T-cell (primary cell): ENCODE data around the gene WDR6. TPM values are rescaled to one million over a fixed set of nuclear protein-coding genes. Genes with fewer than 3 reads are reported as not detected.

Experiments used
- ATAC-seq, 4 experiments: fragments of 200-7000 bp in 3 of 4; fragments of 150-1000 bp in 1 of 4; cut with Tn5 transposase; replicated peaks in 1 of 4; 1 replicate in 3 of 4; 2 replicates in 1 of 4; pipeline ENCODE4 v1.10.0; 2021; ENCODE audit warnings: moderate library complexity in 3 of 4, mild to moderate bottlenecking in 2 of 4, moderate number of reproducible peaks in 1 of 4
- CTCF ChIA-PET, 2 donors: fragments of 300-600 bp; sonication (Branson Sonifier 250); formaldehyde crosslinking; loops; one replicate each; lab custom pipeline; 2022; ENCODE audit warnings: antibody characterized with exemption in 2 of 2; lab: Charles Lee
- POLR2A ChIA-PET, 2 donors: fragments of 300-600 bp; sonication (Branson Sonifier 250); formaldehyde crosslinking; loops; one replicate each; lab custom pipeline; 2022; ENCODE audit warnings: antibody characterized with exemption in 2 of 2; lab: Charles Lee
- DNase-seq, 35 experiments: peaks; one replicate each; pipeline versions ENCODE4 v3.0.0 to v3.0.0-alpha.2; 2013 to 2023
- H3K27ac ChIP-seq: one replicate; pipeline ENCODE4 v1.5.1; 2013; ENCODE audit warnings: low read length
- H3K27me3 ChIP-seq, 2 experiments: replicated peaks in 1 of 2; 1 replicate in 1 of 2; 2 replicates in 1 of 2; pipeline versions ENCODE4 v1.6.1 to v1.7.0; 2013; ENCODE audit warnings: low read length in 1 of 2, mixed read lengths in 1 of 2; ENCODE audit not compliant: control insufficient read depth in 2 of 2, insufficient read depth in 2 of 2; ENCODE audit errors: extremely low read depth in 1 of 2
- H3K36me3 ChIP-seq, 2 donors: 1 replicate in 1 of 2; 2 replicates in 1 of 2; pipeline versions ENCODE4 v1.6.1 to v1.7.0; 2013; ENCODE audit warnings: low read length in 1 of 2; ENCODE audit not compliant: control insufficient read depth in 2 of 2, insufficient read depth in 1 of 2; ENCODE audit errors: extremely low read depth in 1 of 2
- H3K4me1 ChIP-seq, 2 experiments: 1 replicate in 1 of 2; 2 replicates in 1 of 2; pipeline versions ENCODE4 v1.6.1 to v1.7.0; 2013; ENCODE audit warnings: low read length in 2 of 2, mixed read lengths in 1 of 2; ENCODE audit not compliant: insufficient read depth in 2 of 2, control insufficient read depth in 1 of 2; ENCODE audit errors: extremely low read depth in 1 of 2
- H3K4me3 ChIP-seq, 2 donors: 1 replicate in 1 of 2; 2 replicates in 1 of 2; pipeline versions ENCODE4 v1.5.1 to v1.7.0; 2013; ENCODE audit warnings: mild to moderate bottlenecking in 2 of 2, low read length in 1 of 2, moderate library complexity in 1 of 2; ENCODE audit not compliant: control insufficient read depth in 1 of 2; ENCODE audit errors: extremely low read depth in 1 of 2
- H3K9me3 ChIP-seq: 2 replicates; pipeline ENCODE4 v1.7.0; 2013
- H3K27ac Mint-ChIP-seq, 2 donors: one replicate each; pipeline ENCODE4 v1.8.0; 2020 to 2021; ENCODE audit warnings: mild to moderate bottlenecking in 2 of 2, mixed read lengths in 2 of 2
- H3K27me3 Mint-ChIP-seq, 2 donors: one replicate each; pipeline ENCODE4 v1.8.0; 2021 to 2022; ENCODE audit warnings: mixed read lengths in 2 of 2
- H3K36me3 Mint-ChIP-seq: one replicate; pipeline ENCODE4 v1.8.0; 2021; ENCODE audit warnings: mixed read lengths
- H3K4me1 Mint-ChIP-seq, 3 donors: one replicate each; pipeline ENCODE4 v1.8.0; 2020 to 2022; ENCODE audit warnings: mixed read lengths in 3 of 3, mild to moderate bottlenecking in 1 of 3
- H3K4me3 Mint-ChIP-seq, 3 donors: one replicate each; pipeline ENCODE4 v1.8.0; 2020 to 2022; ENCODE audit warnings: mild to moderate bottlenecking in 3 of 3, mixed read lengths in 3 of 3, moderate library complexity in 3 of 3
- H3K9me3 Mint-ChIP-seq, 3 donors: one replicate each; pipeline ENCODE4 v1.8.0; 2020 to 2022; ENCODE audit warnings: mixed read lengths in 3 of 3
- WGBS: methylation state at CpG from one replicate; pipeline ENCODE4 v1.1.5; 2013; ENCODE audit warnings: missing lambda C conversion rate; ENCODE audit not compliant: insufficient coverage; 5-methylcytosine and 5-hydroxymethylcytosine counted together
- total RNA-seq, 35 experiments: library from RNA in 6 of 35; stranded (reverse) in 6 of 35; fragments of 120-200 nt in 1 of 35; gene quantifications; one replicate each; pipeline versions ENCODE4 v1.2.1 to v1.2.4 and lab custom pipeline; 2013 to 2026

Gene WDR6, protein sequence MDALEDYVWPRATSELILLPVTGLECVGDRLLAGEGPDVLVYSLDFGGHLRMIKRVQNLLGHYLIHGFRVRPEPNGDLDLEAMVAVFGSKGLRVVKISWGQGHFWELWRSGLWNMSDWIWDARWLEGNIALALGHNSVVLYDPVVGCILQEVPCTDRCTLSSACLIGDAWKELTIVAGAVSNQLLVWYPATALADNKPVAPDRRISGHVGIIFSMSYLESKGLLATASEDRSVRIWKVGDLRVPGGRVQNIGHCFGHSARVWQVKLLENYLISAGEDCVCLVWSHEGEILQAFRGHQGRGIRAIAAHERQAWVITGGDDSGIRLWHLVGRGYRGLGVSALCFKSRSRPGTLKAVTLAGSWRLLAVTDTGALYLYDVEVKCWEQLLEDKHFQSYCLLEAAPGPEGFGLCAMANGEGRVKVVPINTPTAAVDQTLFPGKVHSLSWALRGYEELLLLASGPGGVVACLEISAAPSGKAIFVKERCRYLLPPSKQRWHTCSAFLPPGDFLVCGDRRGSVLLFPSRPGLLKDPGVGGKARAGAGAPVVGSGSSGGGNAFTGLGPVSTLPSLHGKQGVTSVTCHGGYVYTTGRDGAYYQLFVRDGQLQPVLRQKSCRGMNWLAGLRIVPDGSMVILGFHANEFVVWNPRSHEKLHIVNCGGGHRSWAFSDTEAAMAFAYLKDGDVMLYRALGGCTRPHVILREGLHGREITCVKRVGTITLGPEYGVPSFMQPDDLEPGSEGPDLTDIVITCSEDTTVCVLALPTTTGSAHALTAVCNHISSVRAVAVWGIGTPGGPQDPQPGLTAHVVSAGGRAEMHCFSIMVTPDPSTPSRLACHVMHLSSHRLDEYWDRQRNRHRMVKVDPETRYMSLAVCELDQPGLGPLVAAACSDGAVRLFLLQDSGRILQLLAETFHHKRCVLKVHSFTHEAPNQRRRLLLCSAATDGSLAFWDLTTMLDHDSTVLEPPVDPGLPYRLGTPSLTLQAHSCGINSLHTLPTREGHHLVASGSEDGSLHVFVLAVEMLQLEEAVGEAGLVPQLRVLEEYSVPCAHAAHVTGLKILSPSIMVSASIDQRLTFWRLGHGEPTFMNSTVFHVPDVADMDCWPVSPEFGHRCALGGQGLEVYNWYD
- total RNA-seq = 100 to 1,000 TPM; 204 to 300 (median 293) TPM
- total RNA-seq (2013) = 104 TPM
- 162 to 350 (median 287) reads per million in 29 experiments for total RNA-seq (lab: John Stamatoyannopoulos, UW)

- Mint-ChIP-seq H3K36me3 (peaks cover 8% of the 10 kb centered on the region), H3K4me3 (peak within 1 kb of the TSS; percentile 93 to 100 (median 99)), H3K4me1 (peaks cover 29 to 40% (median 35%) of the 10 kb centered on the region in 3 donors), H3K27me3 (no peaks in the 10 kb centered on the region), H3K27ac (peak within 1 kb of the TSS; percentile 100), H3K9me3 (no peaks in the 10 kb centered on the region)
- Histone ChIP-seq H3K27me3 (no peaks in the 10 kb centered on the region), H3K27ac (peak within 1 kb of the TSS; percentile 95), H3K4me3 (peak within 1 kb of the TSS; percentile 72 to 96), H3K4me1 (peaks cover 0 to 27% of the 10 kb centered on the region in 2 experiments), H3K36me3 (peaks cover 4 to 10% of the 10 kb centered on the region in 2 donors), H3K9me3 (no peaks in the 10 kb centered on the region)
- CTCF ChIA-PET = interaction anchor here (0.6 to 3.2 kb wide), 21 partner anchors 8 to 463 kb away, joined by 3 to 64 read pairs (median 5); partner anchors contain the start of genes ARIH2 (in 1 of the 2), DAG1 (in 1 of the 2), DALRD3 (in 1 of the 2) and IMPDH2 (in 1 of the 2)
- POLR2A ChIA-PET = interaction anchor here (0.5 to 1.5 kb wide), 17 partner anchors 10 to 665 kb away, joined by 3 to 16 read pairs (median 4); partner anchors contain the start of genes DALRD3 (in 1 of the 2), NDUFAF3 (in 1 of the 2) and QRICH1 (in 1 of the 2)
- DNase-seq (peak; percentile 89 to 99 (median 96)), ATAC-seq (peak; percentile 90 to 92 (median 91))
- under 1% methylated on average over 48 of the region's 65 CpGs for WGBS
Observed at GRCh38 chr3:49007068-49007770, at the start of gene WDR6. Gene WDR6 (plus strand): TSS chr3:49007391. CDS start chr3:49007432, 41 bp downstream.

- Mint-ChIP-seq H3K27me3 (no peaks in the 10 kb centered on the region), H3K9me3 (no peaks in the 10 kb centered on the region), H3K27ac (peak overlapping the region in 1 of 2 donors; percentile 16), H3K4me3 (no peak overlapping the region), H3K36me3 (peaks cover 38% of the 10 kb centered on the region), H3K4me1 (peaks cover 3 to 7% (median 5%) of the 10 kb centered on the region in 3 donors)
- 94% methylated on average over 2 of the region's 4 CpGs for WGBS
- Histone ChIP-seq H3K36me3 (peaks cover 12 to 33% of the 10 kb centered on the region in 2 donors), H3K27ac (no peak overlapping the region), H3K9me3 (no peaks in the 10 kb centered on the region), H3K4me1 (no peaks in the 10 kb centered on the region), H3K27me3 (no peaks in the 10 kb centered on the region), H3K4me3 (no peak overlapping the region)
- ATAC-seq (no peak), DNase-seq (no peak)
- POLR2A ChIA-PET = no interaction called here
- CTCF ChIA-PET = no interaction called here
Observed at GRCh38 chr3:48960841-48961413, 46.3 kb upstream of the WDR6 start.

DNA sequence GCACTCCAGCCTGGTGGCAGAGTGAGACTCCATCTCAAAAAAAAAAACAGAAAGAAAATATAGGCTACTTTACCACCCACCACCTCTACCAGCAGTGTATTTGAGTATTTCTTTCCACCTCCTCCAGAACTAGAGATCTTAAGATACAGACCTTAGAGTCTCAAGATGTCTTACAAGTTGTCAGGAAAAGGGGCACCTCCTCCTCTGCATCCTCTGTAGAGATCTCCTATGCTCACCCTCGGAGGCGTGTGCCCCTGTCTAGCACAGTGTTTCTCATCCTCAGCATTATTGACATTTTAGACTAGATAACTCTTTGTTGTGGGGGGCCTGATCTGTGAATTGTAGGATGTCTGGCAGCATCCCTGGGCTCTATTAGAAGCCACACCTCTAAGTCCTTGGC, 44.9 kb upstream of the WDR6 start:
- Histone ChIP-seq H3K4me1 (peaks cover 0 to 5% of the 10 kb centered on the region in 2 experiments), H3K4me3 (no peak overlapping the region), H3K36me3 (peaks cover 17 to 39% of the 10 kb centered on the region in 2 donors), H3K27me3 (no peaks in the 10 kb centered on the region), H3K27ac (no peak overlapping the region), H3K9me3 (no peaks in the 10 kb centered on the region)
- no peak for DNase-seq
- Mint-ChIP-seq H3K27me3 (no peaks in the 10 kb centered on the region), H3K4me3 (no peak overlapping the region), H3K4me1 (peaks cover 7 to 17% (median 8%) of the 10 kb centered on the region in 3 donors), H3K27ac (peak overlapping the region in 1 of 2 donors; percentile 13), H3K9me3 (no peaks in the 10 kb centered on the region), H3K36me3 (peaks cover 46% of the 10 kb centered on the region)
- WGBS = no CpG with 5 or more reads among the region's 2 CpGs
- ChIA-PET POLR2A (no interaction called here), CTCF (no interaction called here)
- no peak for ATAC-seq

- POLR2A ChIA-PET = no interaction called here
- no peaks in the 10 kb centered on the region for H3K27me3 Mint-ChIP-seq
- WGBS = 90% methylated on average over 2 of the region's 4 CpGs
- H3K36me3 Mint-ChIP-seq = peaks cover 42% of the 10 kb centered on the region
- ATAC-seq (no peak), DNase-seq (no peak)
- Histone ChIP-seq H3K27ac (no peak overlapping the region), H3K27me3 (no peaks in the 10 kb centered on the region), H3K9me3 (no peaks in the 10 kb centered on the region), H3K4me1 (peaks cover 0 to 5% of the 10 kb centered on the region in 2 experiments), H3K4me3 (no peak overlapping the region), H3K36me3 (peaks cover 17 to 35% of the 10 kb centered on the region in 2 donors)
- CTCF ChIA-PET = no interaction called here
- H3K4me3 Mint-ChIP-seq = no peak overlapping the region
- H3K9me3 Mint-ChIP-seq = no peaks in the 10 kb centered on the region
- peak overlapping the region in 1 of 2 donors; percentile 13 for H3K27ac Mint-ChIP-seq
- peaks cover 7 to 17% (median 9%) of the 10 kb centered on the region in 3 donors for H3K4me1 Mint-ChIP-seq
Observed at GRCh38 chr3:48962939-48963338, 44.3 kb upstream of the WDR6 start.

DNA sequence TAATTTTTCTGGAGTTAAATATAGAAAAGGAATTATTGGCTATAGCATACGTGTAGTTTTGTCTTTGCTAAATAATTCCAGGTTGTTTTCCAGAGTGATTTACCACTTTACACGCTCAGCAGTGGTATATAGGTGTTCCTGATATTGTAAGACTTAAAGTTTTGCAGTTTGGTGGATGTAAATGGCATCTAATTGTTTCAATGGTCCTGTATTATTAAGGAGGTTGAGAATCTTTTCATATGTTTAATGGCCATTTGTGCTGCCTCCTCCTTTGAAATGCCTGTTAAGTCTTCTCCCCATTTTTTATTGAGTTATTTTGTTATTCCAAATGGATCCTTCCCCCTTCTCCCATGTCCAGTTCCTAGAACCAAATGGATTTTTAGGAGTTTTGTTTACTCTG, 43.6 kb upstream of the WDR6 start:
- ATAC-seq = no peak
- ChIA-PET POLR2A (no interaction called here), CTCF (no interaction called here)
- Mint-ChIP-seq H3K4me3 (no peak overlapping the region), H3K4me1 (peaks cover 7 to 17% (median 9%) of the 10 kb centered on the region in 3 donors), H3K36me3 (peaks cover 43% of the 10 kb centered on the region), H3K27ac (no peak overlapping the region), H3K9me3 (no peaks in the 10 kb centered on the region), H3K27me3 (no peaks in the 10 kb centered on the region)
- Histone ChIP-seq H3K27me3 (no peaks in the 10 kb centered on the region), H3K27ac (no peak overlapping the region), H3K4me1 (peaks cover 0 to 5% of the 10 kb centered on the region in 2 experiments), H3K4me3 (no peak overlapping the region), H3K9me3 (no peaks in the 10 kb centered on the region), H3K36me3 (peaks cover 17 to 35% of the 10 kb centered on the region in 2 donors)
- DNase-seq = no peak
- 92% methylated on average over 2 of the region's 2 CpGs for WGBS
